Activated T-cell treated with anti-CD3 and anti-CD28 coated beads, Interleukin-2, amount 50 U/mL, for 24 hours (primary cell): ENCODE results near the gene ACAA1.

ENCODE experiments used
- DNase-seq: peaks from one replicate; pipeline ENCODE4 v3.0.0-alpha.2; 2020
- H3K27ac Mint-ChIP-seq: 2 replicates; pipeline ENCODE4 v1.8.0; 2020; ENCODE audit warnings: mild to moderate bottlenecking, mixed read lengths
- H3K27me3 Mint-ChIP-seq: 2 replicates; pipeline ENCODE4 v1.8.0; 2020; ENCODE audit warnings: mixed read lengths
- H3K36me3 Mint-ChIP-seq: 2 replicates; pipeline ENCODE4 v1.8.0; 2020; ENCODE audit warnings: low read depth, mixed read lengths
- H3K4me1 Mint-ChIP-seq: 2 replicates; pipeline ENCODE4 v1.8.0; 2020; ENCODE audit warnings: low read depth, mixed read lengths
- H3K4me3 Mint-ChIP-seq: 2 replicates; pipeline ENCODE4 v1.8.0; 2020; ENCODE audit warnings: mild to moderate bottlenecking, moderate library complexity, mixed read lengths
- H3K9me3 Mint-ChIP-seq: 2 replicates; pipeline ENCODE4 v1.8.0; 2020; ENCODE audit warnings: mixed read lengths

The ACAA1 gene

DNA sequence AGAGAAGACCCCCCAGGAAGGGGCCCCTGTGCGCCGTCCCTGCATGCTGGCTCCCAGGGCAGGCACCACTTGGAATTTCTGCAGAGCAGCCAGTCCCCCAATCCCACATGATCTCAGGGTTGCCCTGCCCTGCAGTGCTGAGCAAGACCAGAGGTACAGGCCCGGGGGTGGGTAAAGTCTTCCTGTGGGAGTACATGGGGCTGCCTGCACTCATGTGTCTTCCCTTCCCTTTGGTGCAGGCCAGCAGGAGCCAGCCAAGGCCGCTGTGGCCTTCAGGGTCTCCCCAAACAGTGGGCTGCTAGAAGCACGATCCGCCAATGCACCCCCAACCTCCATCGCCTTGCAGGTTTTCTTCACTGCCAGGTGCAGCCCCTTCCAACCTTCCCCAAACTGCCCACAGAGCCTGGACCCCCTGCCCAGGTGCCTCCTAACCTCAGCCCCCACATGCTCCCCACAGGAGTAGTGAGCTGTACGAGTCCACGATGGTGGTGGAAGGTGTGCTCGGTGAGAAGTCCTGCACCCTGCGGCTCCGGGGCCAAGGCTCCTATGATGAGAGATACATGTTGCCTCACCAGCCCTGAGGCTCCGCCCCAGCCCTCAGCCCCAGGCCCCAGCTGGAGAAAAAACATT lies 15.0 kb downstream of the ACAA1 start:
- Mint-ChIP-seq H3K27ac (peak overlapping the region; percentile 73), H3K4me1 (peaks cover 10% of the 10 kb centered on the region), H3K4me3 (no peak overlapping the region), H3K9me3 (no peaks in the 10 kb centered on the region), H3K27me3 (no peaks in the 10 kb centered on the region), H3K36me3 (peaks cover 84% of the 10 kb centered on the region)
- peak; percentile 23 for DNase-seq

DNA sequence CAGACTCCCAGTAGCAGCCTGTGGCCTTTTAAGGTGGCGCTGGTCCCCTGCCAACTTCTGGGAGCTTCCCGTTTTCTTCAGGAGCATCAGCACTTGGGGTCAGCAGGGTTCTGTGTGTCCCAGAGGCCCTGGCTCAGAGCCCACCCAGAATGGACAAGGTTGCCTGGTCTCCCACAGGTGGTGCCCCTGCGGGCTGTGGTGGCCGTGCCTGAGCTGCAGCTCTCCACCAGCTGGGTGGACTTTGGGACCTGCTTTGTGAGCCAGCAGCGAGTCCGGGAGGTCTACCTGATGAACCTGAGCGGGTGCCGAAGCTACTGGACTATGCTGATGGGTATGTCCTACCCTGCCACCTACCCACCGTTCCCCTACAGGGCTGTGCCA lies 15.5 kb downstream of the ACAA1 start:
- H3K27ac Mint-ChIP-seq, result no peak overlapping the region
- no peak overlapping the region for H3K4me3 Mint-ChIP-seq
- peaks cover 10% of the 10 kb centered on the region for H3K4me1 Mint-ChIP-seq
- H3K9me3 Mint-ChIP-seq, result no peaks in the 10 kb centered on the region
- H3K27me3 Mint-ChIP-seq, result no peaks in the 10 kb centered on the region
- DNase-seq, result peak; percentile 25
- H3K36me3 Mint-ChIP-seq, result peaks cover 79% of the 10 kb centered on the region

DNA sequence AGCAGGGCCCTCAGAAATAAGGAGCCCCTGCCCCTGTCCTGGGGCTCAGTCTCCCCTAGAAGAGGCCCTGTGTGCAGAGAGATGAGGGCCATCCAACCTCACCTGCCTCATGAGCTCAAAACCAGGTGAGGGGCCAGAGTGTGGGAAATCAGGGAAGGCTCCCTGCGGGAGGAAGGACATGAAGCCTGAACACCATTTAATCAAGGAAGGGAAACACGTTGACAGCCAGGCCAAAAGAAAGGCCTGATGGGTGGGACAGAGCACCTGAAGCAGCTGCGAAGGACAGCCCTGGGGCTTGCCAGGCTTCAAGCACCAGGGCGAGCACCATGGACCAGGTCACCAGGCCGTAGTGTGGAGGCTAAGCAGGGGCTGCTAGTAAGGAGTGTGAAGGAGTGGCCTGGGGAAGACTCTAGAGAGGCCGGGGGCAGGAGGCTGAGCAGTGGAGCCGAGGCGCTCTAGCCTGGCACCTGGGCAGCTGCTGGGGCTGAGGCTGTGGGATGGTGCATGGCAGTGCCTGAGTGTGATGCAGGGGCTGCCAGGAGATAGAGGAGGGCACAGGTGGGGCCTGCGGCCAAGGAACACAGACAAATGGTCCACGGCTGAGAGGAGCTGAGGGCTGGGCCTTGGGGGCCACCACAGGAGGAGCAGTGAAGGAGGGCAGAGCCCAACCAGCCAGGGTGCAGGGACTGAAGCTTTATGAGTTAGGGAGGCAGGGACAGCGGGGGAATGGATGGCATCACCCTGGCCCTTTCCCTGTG lies 16.1 kb downstream of the ACAA1 start:
- Mint-ChIP-seq H3K27me3 (no peaks in the 10 kb centered on the region), H3K4me3 (no peak overlapping the region), H3K27ac (peak overlapping the region; percentile 71), H3K36me3 (peaks cover 74% of the 10 kb centered on the region), H3K4me1 (peaks cover 10% of the 10 kb centered on the region), H3K9me3 (no peaks in the 10 kb centered on the region)
- DNase-seq, result no peak

DNA sequence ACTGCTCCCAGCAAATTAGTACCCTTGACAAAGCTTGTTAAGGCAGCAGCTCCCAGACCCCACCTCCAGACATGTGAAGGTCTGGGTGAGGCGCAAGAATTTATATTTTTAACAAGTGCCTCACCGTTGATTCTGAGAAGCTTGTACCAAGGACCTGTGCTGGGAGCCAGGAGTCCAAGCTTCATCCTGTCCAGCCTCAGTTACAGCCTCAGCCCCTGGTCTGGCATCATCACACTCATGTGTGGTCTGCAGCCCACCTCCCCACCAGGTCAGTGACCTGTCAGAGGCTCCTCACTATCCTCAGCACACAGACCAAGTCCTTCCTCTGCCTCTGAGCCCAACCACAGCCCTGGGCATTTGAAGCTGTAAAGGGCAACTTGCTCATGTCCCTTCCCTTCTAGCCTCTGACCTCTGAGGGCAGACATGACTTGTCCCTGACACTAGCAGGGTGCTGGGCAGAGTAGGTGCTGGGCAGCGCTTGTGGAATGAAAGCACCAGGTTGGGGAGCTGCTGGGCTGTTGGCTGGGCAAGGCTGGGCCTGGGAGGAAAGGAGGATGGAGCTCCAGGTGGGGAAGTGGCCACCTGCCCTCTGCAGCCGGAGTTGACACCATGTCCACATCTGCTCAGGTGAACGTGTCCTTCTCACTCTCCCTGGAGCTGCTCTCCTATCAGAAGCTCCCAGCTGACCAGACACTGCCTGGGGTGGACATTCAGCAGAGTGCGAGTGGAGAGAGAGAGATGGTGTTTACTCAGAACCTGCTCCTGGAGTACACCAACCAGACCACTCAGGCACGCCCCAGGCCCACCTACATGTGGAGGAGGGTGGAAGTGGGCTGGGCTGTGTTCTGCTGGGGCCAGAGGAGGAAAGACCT lies 16.9 kb downstream of the ACAA1 start:
- Mint-ChIP-seq H3K36me3 (peaks cover 66% of the 10 kb centered on the region), H3K27ac (peak overlapping the region; percentile 71), H3K4me3 (no peak overlapping the region), H3K9me3 (no peaks in the 10 kb centered on the region), H3K27me3 (no peaks in the 10 kb centered on the region), H3K4me1 (peaks cover 10% of the 10 kb centered on the region)
- DNase-seq, result no peak

DNA sequence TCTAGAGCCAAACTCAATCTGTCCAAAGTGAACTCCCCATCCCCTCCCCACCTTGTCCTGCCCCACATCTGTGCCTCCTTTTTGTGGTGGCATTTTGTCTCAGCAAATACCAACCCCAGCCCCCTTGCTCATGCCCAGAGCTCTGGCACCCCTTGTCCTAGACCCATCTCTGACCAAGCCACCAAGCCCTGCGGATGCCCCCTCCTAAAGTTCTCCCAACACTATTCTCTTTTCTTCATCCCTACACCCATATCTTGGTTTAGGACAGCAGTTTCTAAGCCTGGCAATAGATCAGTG lies 17.7 kb downstream of the ACAA1 start:
- DNase-seq, result no peak
- H3K4me3 Mint-ChIP-seq, result no peak overlapping the region
- peaks cover 7% of the 10 kb centered on the region for H3K4me1 Mint-ChIP-seq
- H3K36me3 Mint-ChIP-seq, result peaks cover 58% of the 10 kb centered on the region
- peak overlapping the region; percentile 61 for H3K27ac Mint-ChIP-seq
- H3K27me3 Mint-ChIP-seq, result no peaks in the 10 kb centered on the region
- no peaks in the 10 kb centered on the region for H3K9me3 Mint-ChIP-seq

DNA sequence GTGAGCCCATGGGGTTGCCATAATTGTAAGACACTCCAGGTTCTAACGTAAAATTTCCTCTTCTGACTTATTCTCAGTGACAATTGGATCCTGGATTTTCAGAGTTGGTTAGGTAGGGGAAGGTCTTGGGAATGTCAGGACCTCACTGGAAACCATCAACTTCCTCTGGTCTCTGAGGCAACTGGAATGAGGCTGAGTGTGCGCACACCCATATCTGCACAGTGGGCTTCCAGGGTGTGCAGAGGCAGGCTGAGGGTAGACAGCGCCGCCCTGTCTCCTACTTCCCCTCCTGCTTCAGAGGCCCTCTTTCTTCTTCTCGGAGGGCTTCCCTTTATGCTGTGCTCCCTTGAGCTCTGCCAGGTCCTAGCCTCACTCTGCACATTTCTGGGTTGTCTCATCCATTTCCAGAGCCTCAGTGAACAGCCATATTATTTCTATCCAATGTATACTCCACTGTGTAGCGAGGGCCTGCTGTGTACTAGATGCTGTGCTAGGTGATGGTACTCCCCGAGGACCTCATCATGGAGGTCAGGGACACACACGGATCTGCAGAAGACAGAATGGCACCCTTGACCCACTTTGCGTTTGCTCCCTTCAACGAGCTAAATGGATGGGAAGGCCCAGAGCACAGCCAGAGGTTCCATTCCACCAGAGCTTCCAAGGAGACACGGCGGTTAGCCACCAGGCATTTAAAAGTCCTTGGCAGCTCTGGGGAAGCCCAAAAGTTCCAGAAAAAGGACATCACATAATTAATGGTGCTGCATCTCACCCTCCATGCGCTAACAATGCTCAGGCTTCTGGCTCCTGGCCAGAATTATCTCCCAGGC lies 18.3 kb downstream of the ACAA1 start:
- no peak for DNase-seq
- Mint-ChIP-seq H3K36me3 (peaks cover 52% of the 10 kb centered on the region), H3K27me3 (no peaks in the 10 kb centered on the region), H3K9me3 (no peaks in the 10 kb centered on the region), H3K27ac (peak overlapping the region; percentile 61), H3K4me1 (peaks cover 7% of the 10 kb centered on the region), H3K4me3 (no peak overlapping the region)

DNA sequence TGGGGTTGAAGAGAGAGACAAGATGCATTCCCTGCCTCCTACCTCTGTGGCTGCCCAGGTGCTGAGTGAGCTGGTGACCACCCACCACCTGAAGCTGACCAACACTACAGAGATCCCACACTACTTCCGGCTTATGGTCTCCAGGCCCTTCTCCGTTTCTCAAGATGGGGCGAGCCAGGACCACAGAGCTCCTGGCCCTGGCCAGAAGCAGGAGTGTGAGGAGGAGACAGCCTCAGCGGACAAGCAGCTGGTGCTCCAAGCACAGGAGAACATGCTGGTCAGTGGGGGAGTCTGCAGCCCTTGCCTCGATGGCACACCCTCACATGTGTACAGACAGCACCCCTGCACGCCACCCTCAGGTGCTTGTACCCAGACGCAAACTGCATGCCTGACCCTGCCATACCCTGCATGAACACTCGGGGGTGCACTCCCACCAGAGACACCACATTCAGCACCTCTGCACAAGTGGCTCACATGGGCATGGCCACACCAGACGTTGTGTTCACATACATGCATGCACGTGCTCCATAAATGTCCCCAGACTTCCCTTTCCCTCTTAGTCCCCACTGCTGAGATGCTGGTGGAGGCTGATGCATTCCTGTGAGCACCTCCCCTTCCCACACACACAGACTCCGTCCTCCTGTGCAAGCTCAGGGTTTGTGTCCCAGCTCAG lies 19.0 kb downstream of the ACAA1 start:
- Mint-ChIP-seq H3K27ac (peak overlapping the region; percentile 61), H3K36me3 (peaks cover 44% of the 10 kb centered on the region), H3K4me1 (peaks cover 3% of the 10 kb centered on the region), H3K9me3 (no peaks in the 10 kb centered on the region), H3K27me3 (no peaks in the 10 kb centered on the region), H3K4me3 (no peak overlapping the region)
- DNase-seq, result peak; percentile 78

DNA sequence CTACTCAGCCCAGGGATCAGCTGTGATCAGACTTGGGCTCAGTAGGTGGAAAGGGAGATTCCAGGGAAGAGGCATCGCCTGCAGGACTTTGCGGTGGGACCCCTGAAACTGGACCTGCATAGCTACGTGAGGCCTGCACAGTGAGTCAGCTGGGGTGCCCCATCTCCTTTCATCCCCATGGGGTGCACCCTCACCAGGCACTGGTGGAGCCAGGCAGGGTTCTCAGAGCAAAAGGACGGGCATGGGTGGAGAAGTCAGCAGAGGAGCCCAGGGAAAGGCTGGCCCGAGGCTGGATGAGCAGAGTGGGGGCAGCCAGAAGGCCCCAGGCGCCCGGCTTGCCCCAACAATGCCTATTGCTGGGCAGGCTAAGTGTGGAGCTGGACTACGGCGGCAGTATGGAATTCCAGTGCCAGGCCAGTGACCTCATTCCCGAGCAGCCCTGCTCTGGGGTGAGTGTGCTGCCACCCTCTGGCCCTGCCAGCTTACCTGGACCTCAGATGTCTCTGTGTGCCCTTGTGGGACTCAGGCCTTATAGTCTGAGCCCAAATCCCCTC lies 19.7 kb downstream of the ACAA1 start:
- Mint-ChIP-seq H3K36me3 (peaks cover 38% of the 10 kb centered on the region), H3K9me3 (no peaks in the 10 kb centered on the region), H3K27me3 (no peaks in the 10 kb centered on the region), H3K4me1 (no peaks in the 10 kb centered on the region), H3K27ac (no peak overlapping the region), H3K4me3 (no peak overlapping the region)
- DNase-seq, result peak; percentile 26

DNA sequence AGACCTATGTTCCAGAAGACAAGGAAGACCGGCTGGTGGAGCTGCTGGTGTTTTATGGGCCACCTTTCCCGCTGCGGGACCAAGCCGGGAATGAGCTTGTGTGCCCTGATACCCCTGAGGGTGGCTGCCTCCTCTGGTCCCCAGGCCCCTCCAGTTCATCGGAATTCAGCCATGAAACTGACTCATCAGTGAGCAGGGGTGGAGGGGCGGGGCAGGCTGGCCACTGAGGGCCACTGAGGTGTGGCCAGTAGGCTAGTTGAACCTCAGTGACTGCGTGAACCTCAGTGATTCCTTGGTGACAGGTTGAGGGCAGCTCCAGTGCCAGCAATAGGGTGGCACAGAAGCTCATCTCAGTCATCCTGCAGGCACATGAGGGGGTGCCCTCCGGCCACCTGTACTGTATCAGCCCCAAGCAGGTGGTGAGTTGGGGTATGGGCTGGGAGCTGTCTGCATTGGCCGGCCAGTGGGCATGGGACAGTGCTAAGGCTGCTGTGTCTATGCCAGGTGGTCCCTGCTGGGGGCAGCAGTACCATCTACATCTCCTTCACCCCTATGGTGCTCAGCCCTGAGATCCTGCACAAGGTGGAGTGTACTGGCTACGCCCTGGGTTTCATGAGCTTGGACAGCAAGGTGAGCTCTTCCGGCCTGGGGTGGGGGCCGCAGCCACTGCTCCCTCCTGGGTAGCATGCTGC lies 20.3 kb downstream of the ACAA1 start:
- peak; percentile 29 for DNase-seq
- H3K27ac Mint-ChIP-seq, result no peak overlapping the region
- H3K36me3 Mint-ChIP-seq, result peaks cover 32% of the 10 kb centered on the region
- no peaks in the 10 kb centered on the region for H3K27me3 Mint-ChIP-seq
- no peak overlapping the region for H3K4me3 Mint-ChIP-seq
- no peaks in the 10 kb centered on the region for H3K4me1 Mint-ChIP-seq
- H3K9me3 Mint-ChIP-seq, result no peaks in the 10 kb centered on the region

DNA sequence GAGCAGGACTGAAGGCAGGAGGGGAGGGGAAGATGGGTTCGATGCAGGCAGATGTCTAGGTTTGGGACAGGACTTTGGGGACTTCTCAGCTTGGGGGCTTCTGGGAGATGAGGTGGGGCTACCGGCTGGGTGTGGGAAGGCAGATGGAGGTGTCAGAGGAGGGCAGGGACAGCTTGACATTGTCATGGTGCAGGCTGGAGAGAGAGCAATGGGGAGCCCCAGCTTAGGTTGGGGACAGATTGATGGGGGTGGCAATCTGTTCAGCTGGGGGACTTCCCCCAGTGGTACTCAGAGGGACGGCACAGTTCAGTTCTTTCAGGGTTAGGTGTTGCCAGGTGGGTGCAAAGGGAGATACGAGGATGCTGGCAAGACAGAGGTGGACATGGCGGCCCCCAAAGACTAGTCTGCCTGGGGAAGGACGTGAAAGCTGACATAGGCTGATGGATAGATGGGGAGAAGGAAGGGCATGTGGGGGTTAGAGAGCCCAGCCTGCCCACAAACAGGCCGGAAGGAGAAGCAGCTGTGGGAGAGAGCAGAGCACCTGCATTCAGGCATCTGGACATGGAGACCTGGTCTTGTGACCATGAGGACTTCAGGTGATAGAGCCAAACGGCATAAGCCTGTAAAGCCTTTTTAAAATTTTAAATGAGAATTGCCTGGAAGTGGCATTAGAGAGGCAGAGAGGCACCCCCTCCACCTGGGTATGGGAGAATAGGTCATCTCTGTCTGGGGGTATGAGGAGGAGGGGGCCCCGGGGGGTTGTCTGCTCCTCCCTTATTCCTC lies 21.1 kb downstream of the ACAA1 start:
- DNase-seq, result peak; percentile 26

DNA sequence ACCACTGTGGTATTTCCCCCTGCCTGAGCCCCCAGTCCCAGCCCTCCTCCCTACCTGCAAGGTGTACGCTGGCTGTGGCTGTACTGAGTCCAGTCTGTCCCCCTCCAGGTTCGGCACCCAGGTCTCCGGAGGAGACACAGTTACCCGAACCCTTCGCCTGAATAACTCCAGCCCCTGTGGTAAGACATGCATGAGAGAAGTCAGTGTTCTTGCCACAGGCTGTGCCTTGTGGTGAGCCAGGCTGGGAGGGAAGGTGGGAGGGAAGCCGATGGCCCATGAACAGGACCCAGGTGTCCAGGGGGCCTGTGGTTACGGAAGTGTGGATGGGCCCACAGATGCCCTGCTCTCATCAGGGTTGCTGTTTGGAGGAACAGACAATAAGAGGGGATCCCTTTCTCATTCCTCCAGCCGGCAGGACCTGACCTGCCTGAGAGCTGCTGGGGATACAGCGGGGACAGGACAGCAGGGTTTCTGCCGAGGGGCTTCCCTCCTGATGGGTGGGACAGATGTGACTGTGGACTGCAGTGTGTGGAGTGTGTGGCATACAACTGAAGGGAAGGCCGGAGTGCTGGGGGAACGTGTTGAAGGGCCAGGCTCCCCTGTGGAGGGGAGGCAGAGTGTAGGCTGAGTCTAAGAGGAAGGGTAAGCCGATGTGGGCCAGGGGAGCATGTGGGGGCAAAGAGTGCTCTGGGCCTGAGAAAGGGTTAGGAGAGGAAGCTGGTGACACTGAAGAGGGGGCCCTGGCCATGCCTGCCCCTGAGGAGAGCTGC lies 21.9 kb downstream of the ACAA1 start:
- Mint-ChIP-seq H3K27ac (no peak overlapping the region), H3K9me3 (no peaks in the 10 kb centered on the region), H3K36me3 (peaks cover 18% of the 10 kb centered on the region), H3K4me1 (no peaks in the 10 kb centered on the region), H3K27me3 (no peaks in the 10 kb centered on the region), H3K4me3 (no peak overlapping the region)
- peak; percentile 29 for DNase-seq

More for the DNA sequence above, 21.1 kb downstream of the ACAA1 start:
- H3K9me3 Mint-ChIP-seq, result no peaks in the 10 kb centered on the region
- H3K36me3 Mint-ChIP-seq, result peaks cover 26% of the 10 kb centered on the region
- H3K4me3 Mint-ChIP-seq, result no peak overlapping the region
- H3K27ac Mint-ChIP-seq, result no peak overlapping the region
- no peaks in the 10 kb centered on the region for H3K4me1 Mint-ChIP-seq
- no peaks in the 10 kb centered on the region for H3K27me3 Mint-ChIP-seq
